GM21717 (cell line): ENCODE data around the gene TTLL8.

ENCODE experiments used
- ATAC-seq: cut with Tn5 transposase; IDR thresholded peaks from one replicate; pipeline ENCODE4 v1.9.1; 2021; ENCODE audit warnings: mild to moderate bottlenecking, moderate library complexity; ENCODE audit not compliant: unreplicated experiment

Gene TTLL8

DNA sequence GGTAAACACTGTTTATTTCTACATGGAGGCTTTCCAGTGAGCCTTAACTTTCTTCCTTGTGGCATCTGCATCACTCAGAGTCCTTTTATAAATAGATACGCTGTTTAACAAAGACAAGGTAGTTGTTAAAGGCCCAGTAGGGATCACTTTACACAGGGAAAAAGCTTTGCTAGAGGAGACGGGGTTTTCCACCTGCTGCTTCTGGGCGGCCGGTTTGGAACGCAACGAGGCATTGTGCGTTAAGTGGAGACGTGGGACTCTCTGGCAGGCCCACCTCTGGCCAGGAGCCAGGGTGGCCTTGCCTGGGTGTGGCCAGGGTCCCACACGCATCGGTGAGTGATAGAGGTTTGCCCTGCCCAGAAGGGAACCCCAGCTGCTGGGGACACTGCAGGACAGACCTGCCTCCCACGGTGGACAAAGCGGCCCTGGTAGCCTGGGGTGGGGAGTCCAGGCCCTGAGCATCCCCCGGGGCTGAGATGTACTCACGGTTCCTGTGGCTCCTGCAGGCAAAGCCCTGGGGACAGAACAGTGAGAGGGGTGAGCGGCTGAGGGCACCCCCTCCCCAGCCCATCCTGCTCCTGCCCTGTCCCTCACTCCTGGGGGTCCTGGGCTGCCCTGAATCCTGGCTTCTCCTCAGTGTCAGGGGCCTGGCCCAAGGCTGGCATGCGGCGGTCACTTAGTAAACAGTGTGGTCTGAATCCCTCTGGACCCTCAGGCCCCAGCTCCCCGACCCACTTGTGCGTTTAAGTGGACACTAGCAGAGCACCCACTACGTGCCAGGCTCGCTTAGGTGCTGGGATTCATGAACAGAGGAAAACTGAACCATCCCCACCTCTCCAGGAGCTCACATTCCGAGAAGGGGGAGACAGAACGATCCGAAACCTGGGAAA, 49.7 kb downstream of the TTLL8 start:
- no peak for ATAC-seq

DNA sequence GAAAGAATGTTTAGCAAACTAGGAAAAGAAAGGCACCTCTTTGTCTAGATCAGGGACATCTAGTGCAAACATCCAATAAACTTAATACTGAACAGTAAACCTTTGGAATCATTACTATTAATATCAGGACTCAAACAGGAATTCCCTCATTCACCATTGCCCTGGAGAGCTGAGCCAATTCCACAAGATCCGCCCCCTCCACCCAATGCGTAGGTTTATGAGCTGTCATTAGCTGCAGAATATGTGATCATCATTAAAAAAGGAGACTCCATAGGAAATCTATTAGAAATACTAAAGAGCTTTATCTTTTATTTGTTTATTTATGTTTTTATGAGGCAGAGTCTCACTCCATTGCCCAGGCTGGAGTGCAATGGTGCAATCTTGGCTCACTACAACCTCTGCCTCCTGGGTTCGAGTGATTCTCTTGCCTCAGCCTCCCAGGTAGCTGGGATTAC, 51.0 kb downstream of the TTLL8 start:
- no peak for ATAC-seq

DNA sequence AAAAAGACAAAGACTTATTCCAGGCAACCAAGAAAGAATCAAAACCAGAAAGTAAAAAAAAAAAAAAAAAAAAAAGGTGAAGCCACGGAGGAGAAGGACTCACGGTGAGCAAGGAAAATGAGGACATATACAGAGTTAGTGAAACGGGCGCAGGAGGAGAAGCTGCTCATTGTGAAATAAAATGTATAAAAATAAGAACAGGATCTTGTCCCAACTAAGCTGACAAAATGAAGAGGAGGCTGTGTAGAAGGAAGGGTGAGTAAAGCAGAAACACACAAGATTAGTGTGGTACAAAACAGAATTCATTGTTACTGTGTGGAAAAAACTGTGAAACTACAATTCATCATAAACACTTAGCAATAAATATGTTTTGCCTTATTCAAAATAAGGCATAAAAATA, 53.2 kb downstream of the TTLL8 start:
- ATAC-seq = no peak

DNA sequence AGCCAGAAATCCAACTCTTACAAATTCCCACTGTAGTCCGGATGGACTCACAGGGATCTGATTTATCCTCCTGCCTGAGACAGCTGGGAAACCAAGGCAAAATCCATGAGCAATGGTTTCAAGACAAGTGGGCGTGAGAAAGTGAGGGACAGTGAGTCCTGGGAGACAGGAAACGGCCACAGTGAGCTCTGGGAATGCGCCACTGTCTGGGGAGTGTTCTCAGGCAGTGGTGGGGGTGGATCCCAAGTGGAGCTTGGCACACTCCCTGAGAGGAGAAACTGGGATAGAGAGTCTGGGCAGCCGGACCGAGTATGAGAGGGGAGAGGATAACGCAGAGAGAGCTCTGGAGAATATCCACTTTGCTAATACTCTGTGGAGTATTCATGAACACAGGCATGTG, 55.3 kb downstream of the TTLL8 start:
- ATAC-seq = no peak

DNA sequence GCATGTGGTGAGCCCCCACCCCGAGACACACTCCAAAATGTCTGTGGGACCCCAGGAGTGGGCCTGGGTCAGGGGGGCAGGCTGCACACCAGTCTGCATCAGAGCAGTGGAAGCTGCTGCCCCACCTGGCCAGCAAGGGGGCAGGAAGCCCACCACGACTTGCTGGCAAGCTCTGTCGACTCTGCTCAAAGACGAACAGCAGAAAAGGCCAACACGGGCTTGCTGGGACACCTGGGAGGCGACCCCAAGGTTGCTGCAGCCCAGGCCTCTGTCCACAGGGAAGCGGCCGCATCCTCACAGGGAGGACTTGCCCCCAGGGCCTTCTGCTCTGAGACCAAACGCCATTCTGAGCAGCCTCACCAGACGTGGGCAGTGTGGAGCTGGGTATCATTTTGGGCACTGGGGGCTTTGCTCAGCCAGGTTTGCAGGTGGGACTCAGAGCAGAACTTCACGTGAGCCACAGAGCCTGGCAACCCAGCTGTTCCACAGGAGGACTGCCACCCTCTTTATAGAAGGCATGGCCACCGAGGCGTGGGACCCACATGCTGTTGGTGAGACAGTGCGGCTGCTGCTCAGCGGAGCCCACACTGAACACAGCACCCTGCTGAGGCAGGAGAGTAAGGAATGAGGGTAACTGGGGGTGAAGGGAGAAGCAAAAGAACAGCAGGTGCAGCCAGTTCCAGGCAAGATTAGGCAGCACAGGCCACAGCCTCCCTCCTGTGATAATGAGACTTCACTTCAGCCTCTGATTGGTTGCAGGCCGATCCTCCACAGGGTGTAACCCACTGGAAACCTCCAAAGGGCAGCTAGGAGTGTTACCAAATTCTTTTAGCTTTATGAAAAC, 56.5 kb downstream of the TTLL8 start:
- ATAC-seq = no peak

DNA sequence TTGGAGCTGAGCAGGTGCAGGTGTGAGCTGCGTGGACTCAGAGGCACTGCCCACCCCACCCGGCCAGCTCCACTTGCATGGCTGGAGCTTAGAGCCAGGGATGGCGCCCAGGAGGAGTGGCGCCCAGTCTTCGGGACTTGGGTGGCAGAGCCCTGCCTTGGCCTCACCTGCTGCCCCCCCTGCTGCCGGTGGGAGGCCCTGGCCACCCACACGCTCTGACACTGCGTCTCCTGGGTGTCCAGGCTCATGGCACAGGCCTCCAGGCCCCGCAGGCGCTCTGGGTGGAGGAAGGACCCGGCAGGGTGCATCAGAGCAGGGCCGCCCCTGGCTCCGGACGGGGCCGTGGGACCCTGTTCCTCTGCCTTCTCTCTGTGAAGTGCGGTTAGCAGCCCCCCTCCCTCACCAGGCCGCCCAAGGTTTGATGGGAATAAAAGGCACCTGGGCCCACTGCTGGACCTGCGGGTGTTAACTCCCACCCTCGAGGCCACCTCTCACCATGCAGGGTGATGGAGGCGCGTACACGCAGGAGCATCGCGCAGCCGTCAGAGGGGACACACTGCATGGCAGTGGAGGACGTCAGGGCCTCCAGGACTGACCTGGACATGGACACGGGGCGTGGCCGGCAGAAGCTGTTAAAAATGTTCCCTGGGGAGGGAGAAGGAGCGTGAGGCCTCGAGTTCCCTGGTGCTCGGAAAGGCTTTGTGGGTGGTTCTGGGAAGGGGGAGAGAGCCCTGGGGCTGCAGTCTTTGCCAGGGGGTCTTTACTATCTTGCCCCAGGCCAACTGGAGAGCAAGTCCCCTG, 57.3 kb downstream of the TTLL8 start:
- ATAC-seq = no peak

DNA sequence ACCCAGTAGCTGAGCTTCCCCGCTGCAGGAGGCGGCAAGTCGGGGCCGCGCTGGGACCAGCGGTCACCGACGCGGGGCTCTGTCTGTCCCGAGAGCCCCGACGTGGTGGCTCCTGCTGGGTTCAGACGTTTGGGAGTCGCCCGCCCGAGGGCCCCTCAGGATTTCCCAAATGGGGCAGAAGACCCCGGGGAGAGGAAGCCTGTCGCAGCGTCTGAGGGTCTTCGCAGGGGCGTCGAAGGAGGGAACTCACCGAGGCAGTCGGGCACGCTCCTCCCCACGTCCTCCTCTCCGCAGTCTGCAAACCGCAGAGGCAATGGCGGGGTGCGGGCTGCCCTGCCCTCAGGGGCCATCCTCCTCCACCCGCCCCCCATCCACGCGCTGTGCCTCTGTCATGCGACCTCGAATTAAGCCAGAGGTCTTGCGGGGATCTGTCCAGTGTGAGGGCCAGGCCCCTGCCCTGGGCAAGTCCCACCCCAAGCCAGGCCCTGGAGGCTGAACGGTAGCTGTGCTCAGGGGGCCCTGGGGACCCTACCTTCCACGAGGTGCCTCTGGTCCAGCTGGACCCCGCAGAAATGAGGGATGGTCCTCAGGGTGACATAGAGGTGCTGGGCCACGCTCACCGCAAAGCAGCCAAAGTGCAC, 58.0 kb downstream of the TTLL8 start:
- ATAC-seq = no peak

DNA sequence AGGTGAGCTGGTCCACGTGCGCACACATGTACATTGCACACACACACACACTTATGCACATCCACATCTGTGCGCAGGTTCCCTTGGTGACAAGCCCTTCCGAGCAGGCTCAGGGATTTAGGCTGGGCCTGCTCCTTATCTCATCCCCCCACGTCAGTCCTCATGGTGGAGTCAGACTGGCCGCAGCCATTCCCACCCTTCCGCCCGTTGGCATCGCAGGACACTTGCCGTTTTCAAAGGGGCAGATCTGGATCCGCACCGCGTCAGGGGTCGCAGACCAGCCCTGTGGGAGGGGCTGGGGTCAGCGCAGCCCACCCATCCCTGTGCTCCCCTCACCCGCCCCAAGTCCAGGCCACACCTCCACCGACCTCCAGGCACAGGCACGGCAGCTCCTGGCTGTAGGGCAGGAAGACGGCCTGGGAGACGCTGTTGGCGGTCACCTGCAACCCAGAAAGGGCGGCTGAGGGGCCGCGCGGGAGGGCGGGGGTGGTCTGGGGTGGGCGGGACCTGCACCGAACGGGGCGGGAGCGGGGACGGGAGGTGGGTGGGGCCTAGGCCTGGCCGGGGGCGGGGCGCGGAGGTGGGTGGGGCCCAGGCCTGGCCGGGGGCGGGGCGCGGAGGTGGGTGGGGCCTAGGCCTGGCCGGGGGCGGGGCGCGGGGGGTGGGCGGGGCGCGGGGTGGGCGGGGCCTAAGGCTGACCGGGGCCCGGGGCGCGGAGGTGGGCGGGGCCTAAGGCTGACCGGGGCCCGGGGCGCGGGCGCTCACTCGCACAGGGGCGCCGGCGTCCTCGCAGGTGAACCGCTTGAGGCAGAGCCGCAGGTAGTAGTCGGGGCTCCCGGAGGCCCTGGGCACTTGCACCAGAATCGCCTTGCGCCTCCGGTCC, 58.8 kb downstream of the TTLL8 start:
- no peak for ATAC-seq

DNA sequence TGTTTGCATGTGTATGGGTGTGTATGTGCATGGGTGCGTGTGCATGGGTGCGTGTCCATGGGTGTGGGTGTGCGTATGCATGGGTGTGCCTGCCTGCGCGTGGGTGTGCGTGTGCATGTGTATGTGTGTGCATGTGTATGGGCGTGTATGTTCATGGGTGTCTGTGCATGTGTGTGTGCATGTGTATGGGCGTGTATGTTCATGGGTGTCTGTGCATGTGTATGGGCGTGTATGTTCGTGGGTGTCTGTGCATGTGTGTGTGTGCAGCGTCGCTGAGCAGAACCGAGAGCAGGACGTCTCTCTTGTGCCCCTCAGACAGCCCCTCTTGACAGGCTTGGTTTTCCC, 59.4 kb downstream of the TTLL8 start:
- ATAC-seq = no peak

DNA sequence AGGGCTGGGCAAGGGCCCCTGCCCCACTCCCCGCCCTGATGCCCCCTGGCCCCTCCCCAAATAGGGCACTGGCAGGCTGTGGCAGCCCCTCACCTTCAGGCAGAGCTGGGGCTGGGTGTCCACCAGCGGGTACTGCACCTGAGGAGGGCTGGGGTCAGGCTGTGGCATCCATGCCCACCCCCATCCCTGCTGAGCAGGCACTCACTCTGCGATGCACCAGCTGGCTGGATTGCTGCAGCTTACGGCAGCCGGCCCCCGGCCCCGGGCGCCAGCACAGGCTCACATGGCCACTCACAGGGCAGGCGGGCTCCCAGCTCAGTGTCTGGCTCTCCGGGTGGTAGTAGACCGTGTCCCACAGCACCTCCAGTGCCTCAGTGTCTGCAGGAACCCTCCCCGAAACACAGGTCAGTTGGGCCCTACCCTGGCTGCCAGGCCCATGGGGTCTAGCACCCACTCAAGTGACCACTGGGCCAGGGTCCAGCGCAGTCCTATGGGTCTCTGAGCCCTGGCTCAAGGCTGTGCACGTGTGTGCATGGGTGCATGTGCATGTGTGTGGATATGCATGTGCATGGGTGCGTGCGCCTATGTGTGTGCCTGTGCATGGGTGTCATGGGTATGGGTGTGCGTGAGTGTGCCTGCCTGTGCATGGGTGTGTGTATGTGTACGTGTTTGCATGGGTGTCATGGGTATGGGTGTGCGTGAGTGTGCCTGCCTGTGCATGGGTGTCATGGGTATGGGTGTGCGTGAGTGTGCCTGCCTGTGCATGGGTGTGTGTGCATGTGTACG, 60.0 kb downstream of the TTLL8 start:
- no peak for ATAC-seq

DNA sequence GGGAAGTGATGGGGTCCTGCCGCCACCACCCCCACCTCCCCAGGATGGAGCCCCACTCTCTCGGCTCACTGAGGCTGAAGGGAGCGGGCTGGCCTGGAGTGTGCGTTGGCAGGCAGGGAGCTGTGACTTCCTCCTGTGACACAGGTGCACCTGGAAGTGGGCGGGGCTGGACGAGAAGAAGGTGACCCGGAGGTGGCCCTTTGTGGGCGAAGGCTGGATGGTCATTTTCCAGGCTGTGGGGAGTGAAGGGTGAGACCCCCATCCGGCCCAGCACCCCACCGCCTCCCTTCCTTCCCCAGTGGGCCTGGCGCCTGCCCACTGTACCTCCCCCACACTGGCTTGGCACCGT, 60.9 kb downstream of the TTLL8 start:
- ATAC-seq = no peak

DNA sequence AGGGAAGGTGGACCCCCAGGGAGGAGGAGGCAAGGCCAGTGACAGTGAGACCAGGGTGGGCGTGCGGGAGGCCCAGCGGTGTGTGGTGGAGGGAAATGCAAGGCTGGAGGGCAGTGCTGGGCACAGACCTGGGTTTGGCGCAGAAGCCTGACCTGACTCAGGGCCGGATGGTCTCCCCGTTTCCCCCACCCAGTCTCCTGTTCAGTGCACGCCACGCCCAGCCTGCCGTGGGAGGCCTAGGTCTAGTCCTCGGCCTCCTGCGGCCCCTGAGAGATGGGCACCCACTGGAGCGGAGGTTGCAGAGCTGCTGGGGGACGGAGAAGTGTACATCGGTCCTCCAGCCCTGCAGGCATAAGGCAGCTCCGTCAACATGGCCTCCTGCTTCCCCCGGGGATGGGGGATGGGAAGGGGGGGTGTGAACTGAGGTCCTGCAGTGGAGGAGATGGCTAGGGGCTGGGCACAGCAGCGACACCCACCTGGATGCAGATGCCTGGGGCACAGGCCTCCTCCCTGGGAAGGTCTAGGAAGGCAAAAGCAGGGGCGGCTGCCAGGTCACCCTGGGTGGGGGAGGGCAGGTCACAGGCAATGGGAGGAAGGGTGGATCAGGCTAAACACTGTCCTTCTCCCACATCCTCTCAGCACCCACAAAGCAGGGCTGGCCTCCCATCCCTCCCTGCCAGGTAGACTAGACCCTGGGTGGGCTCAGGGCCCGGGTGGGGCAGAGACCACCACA, 61.4 kb downstream of the TTLL8 start:
- ATAC-seq = no peak

DNA sequence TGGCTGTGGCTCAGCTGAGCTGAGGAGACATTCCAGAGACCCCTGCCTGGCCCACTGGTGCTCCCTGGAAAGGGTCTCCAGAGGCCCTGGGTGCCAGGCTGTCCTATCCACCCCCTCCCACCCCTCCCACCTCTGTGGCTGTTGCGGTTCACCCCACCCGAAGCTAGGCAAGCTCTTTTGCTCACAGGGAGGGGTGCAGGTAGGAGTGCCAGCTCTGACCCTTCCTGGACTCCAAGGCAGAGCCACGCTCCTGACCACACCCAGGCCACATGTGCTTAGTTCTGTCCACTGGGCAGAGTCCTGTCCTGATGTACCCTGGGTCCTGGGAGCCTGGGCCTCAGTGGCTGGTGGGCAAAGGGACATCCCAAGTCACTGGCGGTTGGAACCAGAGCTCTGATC, 62.0 kb downstream of the TTLL8 start:
- no peak for ATAC-seq

DNA sequence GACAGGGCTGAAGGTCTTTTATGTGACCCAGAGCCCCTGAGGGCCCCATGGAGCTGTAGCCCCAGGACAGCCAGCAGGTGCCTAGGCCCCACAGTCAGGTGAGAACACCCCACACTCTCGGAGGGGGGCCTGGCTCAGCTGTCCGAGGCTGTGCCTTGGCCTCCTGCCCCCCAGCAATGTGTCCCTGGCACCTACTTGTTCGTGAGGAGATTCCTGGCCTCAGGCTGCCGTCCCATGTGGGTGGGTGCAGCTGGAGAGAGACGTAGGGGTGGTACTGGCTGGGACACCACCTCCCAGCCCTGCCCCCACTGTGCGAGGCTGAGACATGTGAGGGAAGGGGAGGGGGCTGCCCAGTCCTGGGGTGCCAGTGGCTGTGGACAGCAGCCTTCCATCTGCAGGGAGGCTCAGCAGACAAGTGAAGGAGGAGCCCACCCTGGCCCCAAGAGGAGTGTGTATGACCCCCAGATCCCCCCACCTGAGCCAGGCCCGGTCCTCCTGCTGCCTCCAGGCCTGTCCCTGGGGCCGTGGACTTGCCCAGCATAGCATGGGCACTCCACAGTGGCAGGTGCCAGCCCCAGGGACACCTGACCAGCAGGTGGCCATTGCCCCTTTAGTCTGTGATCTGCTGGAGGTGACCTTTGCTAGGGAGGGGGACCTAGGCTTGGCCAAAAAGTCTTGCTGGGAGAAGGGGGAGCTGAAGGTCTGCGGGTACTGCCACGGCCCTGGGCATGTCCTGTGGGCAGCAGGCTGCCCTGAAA, 62.6 kb downstream of the TTLL8 start:
- no peak for ATAC-seq

DNA sequence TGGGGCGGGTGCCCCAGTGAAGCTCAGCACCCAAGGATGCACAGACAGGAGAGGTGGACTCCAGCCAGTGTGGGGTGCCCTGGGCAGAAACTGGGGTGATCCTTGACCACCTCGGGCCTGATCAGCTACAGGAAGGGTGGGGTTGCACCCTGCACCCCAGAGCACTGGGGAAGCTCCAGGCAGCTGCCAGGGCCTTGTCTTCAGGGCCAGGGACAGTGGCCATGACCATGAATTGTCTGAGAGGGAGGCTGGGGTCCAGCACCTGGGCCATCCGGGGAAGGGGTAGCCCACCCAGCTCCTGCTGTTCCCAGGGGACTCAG, 63.1 kb downstream of the TTLL8 start:
- ATAC-seq = no peak

DNA sequence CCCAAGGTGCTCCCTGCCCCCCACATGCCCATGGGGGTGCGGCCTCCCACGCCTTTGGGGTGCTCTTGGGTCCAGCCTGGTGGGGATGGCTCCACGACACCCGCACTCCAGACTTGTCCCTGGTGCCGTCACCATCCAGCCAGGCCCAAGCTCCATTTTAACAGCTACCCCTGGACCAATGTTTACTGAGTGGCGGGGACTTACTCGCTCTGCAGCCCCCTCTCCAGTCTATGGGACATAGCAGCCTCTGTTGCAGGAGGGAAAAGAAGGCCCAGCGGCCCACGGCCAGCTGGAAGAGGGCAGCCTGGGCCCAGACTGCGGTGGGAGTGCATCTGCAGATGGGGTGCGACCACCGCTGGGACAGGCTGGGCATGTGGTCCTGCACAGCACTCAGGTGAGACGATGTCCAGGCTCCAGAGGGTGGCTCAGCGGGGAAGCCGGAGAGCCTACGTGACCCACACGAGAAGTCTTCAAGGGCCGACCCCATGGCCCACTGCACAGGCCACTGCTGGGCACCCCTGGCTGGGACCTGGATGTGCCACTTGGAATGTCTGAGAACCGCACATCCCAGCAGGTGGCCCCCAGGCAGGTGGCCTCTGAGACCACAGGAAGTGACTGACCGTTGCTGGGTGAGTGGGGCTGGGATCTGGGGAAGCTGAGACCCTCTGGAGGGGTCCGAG, 63.6 kb downstream of the TTLL8 start:
- ATAC-seq = no peak

DNA sequence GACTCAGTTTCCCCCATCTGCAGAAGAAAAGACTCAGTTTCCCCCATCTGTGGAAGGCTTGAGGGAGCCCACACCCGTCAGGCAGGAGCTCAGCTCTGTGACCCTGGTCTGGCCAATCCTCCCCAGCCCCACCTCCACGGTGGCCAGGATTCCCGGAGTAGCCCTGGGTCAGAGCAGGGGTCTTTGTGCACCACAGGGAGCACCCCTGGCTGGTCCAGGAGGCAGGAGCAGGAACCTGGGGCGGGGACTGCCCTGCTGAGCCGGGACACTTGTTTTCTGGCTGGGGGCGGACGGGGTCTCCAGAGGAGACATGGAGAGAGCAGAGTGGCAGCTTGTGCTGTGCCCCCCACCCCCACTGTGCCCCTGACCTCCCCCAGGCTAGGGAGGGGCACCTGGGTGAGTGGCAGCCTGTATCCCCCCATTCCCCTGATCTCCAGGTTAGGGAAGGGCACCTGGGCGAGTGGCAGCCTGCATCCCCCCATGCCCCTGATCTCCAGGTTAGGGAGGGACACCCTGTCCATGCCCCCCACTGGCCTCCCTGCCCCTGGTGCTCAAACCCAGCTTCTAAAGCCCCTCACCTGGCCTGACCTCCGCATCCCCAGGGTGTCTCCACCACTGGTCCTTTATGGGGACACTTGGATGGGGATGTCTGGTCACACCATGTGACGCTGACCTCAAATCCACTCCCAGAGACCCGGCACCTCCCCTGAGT, 64.3 kb downstream of the TTLL8 start:
- ATAC-seq = no peak
